ENCODE data around the gene PAX5.

PAX5 gene

DNA sequence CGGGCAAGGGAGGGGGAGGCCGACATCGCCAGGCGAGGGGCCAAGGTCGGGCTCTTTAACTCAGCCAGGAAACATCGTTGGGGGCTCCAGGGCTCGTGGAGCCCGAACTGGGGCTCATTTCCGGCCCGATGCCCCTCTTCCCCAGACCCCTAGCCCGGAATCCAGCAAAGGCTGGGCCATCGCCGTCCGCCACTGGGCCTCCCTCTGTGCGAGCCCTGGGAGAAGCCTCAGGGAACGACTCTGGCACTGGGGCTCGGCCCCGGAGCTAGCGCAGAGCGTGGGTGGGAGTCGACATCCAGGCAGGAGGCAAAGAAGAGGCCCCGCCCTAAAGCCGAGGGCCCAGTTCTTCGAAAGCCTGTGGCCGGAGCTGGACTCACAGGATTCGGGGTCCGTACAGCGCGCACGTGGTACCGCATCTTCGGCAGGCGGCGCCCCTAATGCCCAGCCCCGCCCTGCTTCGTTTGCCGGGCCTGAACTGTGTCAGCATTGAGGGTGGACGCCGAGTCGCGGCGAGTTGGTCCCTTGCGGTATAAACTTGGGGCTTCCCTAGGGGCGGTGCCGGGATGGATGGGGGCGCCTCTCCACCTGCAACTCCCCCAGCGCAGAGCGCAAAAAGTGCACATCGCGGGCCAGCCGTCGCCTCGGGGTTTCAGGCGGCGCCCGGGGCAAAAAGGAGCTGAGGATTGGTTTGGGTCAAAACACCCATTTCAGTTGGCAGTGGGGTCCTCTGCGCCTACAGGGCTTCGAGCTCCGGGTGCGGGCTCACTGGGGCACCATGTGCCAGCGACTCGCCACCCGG, 3.6 kb upstream of the PAX5 start:
- DNase-seq (ENCODE audit: low read depth in 4 of 4, low spot score in 1 of 4): no peak

- no peak for DNase-seq (ENCODE audit: low read depth in 4 of 4, low spot score in 1 of 4)
Measured at GRCh38 chr9:37036776-37037502, 2.9 kb upstream of the PAX5 start.

GRCh38 chr9:37036371-37036775, 2.3 kb upstream of the PAX5 start:
- DNase-seq (ENCODE audit: low read depth in 4 of 4, low spot score in 1 of 4): no peak

DNA sequence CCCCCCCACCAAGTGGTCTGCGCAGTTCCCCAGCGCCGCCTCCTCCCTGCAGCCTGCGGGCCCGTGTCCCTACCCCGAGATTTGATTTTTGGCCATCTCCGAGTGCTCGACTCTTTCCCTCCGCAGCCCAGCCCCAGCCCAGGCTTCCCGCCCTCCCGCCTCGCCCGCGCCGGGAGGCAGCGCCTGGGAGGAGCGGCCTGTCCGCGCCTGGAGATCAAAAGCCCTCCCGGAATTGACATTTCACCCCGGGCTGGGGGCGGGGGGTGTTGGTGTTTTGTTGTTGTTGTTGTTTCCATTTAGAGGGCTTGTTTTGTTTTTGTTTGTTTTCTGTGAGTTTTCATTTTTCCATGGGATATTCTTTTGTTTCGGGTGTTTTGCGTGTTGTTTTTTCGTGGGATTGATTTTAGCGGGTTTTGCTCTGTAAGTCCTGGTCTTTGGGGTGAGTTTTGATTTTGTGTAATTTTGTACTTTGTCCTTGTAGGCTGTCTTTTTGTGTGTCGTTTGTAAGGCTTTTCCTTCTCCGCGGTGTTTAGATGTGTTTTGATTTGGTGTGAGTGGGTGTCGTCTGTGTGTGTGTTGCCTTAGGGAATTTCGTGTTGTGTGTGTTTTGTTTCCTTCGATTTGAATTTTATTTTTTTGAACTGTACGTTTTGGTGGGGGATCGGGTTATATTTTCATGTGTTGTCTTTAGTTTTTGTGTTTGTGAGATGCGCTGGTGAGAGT, 1.7 kb upstream of the PAX5 start:
- DNase-seq (ENCODE audit: low read depth in 4 of 4, low spot score in 1 of 4): no peak

GRCh38 chr9:37034938-37035647, 1.0 kb upstream of the PAX5 start:
- no peak for DNase-seq (ENCODE audit: low read depth in 4 of 4, low spot score in 1 of 4)

DNA sequence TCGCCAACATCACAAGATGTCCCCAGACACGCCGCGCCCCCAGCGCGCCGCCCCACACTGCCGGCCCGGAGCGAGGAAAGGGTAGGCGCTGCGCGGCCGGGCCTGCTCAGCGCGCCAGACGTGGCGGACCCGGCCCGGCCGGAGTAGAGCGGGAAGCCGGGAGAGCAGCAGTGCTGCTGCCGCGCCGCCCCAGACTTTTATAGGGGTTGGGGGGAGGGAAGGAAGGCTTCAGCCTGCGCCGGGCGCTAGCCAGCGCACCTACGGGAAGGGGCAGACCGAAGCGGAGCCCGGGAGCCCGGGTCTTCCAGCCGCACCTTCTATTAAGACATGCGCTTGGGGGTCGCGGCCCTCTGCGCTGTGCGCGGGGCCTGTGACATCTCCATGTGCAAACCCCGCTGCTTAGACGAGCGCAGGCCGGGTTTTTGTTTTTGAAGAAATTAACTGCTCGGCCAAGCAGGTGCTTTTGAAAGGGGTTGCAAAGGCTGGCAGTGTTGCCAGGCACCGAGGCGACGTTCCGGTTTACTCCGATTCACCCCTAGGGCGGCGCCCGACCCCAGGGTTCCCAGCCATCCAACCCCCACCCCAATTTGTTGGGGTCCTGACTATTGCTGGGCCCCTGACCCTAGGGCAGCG, 353 bp upstream of the PAX5 start:
- no peak for DNase-seq (ENCODE audit: low read depth in 4 of 4, low spot score in 1 of 4)

DNA sequence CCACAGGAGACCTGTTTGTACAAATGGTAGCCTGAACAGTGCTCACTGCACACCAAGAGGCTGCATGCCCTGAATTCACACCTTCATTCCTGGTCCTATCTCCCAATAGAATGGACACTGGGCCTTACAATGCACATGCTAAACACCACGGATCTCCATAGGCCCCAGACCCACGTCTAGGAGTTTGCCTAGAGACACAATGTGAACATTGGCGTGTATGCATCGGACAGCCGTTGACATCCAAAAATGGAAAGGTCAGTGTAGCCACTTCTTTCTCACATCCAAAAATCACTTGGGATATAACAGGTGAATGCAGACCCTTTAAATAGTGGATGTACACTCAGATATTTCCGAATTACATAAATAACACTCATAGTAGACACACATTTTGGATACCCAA, 927 bp downstream of the PAX5 start:
- no peak for DNase-seq (ENCODE audit: low read depth in 4 of 4, low spot score in 1 of 4)

- DNase-seq (ENCODE audit: low read depth in 4 of 4, low spot score in 1 of 4): no peak
Measured at GRCh38 chr9:37032713-37033112, 1.4 kb downstream of the PAX5 start.

GRCh38 chr9:37031902-37032301, 2.2 kb downstream of the PAX5 start:
- DNase-seq (ENCODE audit: low read depth in 4 of 4, low spot score in 1 of 4): no peak

GRCh38 chr9:37031081-37031480, 3.0 kb downstream of the PAX5 start:
- DNase-seq (ENCODE audit: low read depth in 4 of 4, low spot score in 1 of 4): no peak

DNA sequence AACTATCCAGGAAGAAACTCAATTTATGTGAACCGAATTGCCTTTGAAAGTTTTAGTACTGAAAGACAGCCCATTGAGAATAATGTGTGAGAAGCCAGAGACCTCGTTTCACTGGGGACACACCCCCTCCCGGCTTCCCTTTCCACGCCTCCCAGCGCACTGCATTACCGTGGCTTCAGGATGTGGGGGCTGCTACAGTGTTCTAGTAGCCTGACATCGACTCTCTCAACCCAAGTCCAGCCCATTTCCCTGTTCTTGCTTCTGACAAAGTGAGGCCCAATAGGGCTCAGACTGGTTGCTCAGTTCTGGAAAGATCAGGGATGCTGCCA, 3.5 kb downstream of the PAX5 start:
- no peak for DNase-seq (ENCODE audit: low read depth in 4 of 4, low spot score in 1 of 4)

DNA sequence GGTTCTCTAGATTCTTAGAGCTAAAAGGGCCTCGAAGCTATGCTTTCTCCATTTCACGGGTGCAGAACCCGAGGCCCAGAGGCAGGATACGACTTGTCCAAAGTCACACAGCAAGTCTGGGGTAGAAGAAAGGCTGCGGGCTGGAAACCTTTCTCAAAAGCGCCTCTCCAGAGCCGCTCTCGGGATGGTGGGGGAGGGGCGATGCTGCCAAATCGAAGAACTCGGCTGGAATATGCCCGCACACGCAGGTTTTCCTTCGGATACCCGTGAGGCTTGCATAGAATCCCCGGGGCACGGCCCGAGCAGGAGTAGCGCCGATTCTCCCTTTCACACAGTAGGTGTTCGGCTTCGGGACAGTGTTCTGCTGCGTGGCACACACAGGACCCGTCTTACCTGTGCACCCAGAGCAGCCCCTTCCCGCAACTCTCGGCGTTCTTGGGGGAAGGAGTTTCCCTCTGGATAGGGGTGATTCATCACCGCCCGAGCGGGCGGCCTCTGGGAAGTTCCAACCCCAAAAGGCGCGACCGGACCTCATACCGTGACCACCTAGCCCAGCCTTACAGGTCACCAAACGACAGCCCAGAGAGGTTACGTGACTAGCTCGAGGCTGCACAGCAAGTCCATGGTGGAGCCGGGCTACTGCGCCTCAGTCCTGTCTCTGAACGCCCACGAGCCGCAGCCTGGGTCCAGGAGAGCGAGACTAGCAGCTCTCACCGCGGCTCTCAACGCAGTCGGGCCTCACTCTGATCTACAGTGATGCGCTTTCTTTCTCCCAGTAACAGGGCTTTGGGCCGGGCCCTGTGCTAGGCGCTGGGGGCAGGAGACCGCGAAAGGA, 4.1 kb downstream of the PAX5 start:
- DNase-seq (ENCODE audit: low read depth in 4 of 4, low spot score in 1 of 4): no peak

- no peak for DNase-seq (ENCODE audit: low read depth in 4 of 4, low spot score in 1 of 4)
Measured at GRCh38 chr9:37029304-37029775, 4.7 kb downstream of the PAX5 start.

- no peak for DNase-seq (ENCODE audit: low read depth in 4 of 4, low spot score in 1 of 4)
Measured at GRCh38 chr9:37028420-37029031, 5.5 kb downstream of the PAX5 start.

GRCh38 chr9:37027582-37028419, 6.3 kb downstream of the PAX5 start:
- DNase-seq (ENCODE audit: low read depth in 4 of 4, low spot score in 1 of 4): peak; percentile 68 to 94 (median 76)

- DNase-seq (ENCODE audit: low read depth in 4 of 4, low spot score in 1 of 4): no peak
Measured at GRCh38 chr9:37026931-37027581, 7.0 kb downstream of the PAX5 start.

DNA sequence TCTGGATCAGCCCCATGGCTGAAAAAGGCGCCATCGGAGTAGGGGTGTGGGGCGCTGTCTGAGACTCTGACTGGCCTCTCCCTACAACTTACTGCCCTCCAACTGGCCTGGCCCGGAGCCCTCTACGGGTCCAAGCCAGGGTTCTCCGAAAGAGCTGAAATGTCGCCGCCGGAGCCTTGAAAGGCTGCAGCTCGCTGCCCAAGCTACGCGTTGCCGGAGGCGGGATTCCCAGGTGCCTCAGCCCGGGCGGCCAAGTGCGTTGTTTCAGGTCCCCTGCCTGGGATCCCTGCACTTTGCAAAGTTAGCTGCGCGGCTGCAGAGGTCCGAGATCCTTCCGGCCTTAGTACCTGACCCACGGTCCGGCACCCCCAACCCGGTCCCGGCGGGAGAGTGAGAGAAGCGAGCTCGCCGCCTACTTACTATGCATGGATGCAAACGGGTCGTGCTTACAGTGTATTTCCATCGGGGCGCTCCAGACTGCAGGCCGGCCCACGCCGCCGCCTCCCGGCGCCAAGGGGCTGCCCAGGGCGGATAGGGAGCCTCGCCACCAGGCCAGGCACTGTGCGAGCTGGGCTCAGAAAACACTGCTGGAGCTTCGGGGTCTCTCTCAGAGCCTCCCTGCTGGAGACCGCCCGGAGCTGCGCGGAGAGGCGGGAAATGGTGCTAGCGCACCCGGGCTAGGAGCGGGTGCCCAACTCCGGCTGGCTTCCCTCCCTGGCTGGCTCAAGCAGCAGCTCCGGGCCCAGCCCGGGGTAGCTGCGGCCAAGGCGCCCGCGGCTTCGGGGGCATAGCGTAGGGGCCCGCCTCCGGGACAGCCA, 7.7 kb downstream of the PAX5 start:
- DNase-seq (ENCODE audit: low read depth in 4 of 4, low spot score in 1 of 4): no peak

GRCh38 chr9:37025823-37026112, 8.3 kb downstream of the PAX5 start:
- DNase-seq (ENCODE audit: low read depth in 4 of 4, low spot score in 1 of 4): no peak

Data from stimulated activated CD4-positive, alpha-beta T cell treated with anti-CD3 and anti-CD28 coated beads, Interleukin-1b, Interleukin-23, amount 100 ng/mL, for 24 hours (primary cell).